K562 (cell line): ENCODE measurements around the gene LYRM7. TPM values are rescaled to one million over a fixed set of nuclear protein-coding genes. Genes with fewer than 3 reads are reported as not detected.

ENCODE experiments used
- ELF1 ChIP-seq: fragments of 200-800 bp; sonication (Bioruptor generic); IDR thresholded peaks from 2 replicates; pipeline ENCODE4 v1.6.1; 2016; ENCODE audit warnings: missing genetic modification characterization, missing compliant biosample characterization
- ETV1 ChIP-seq: fragments of 450-650 bp; conservative IDR thresholded peaks from 2 replicates; pipeline ENCODE4 v1.6.1; 2016; ENCODE audit warnings: missing genetic modification characterization, control low read depth, low read depth, missing compliant biosample characterization
- FOXK1 ChIP-seq: sonication (generic); formaldehyde crosslinking; IDR thresholded peaks from 2 replicates; pipeline ENCODE4 v1.8.0; 2022; ENCODE audit warnings: missing genetic modification reagents, mild to moderate bottlenecking, borderline replicate concordance
- JUNB ChIP-seq: fragments of 450-650 bp; formaldehyde crosslinking; conservative IDR thresholded peaks from 2 replicates; pipeline ENCODE4 v1.4.0; 2020; ENCODE audit warnings: mild to moderate bottlenecking
- KAT7 ChIP-seq: sonication (generic); formaldehyde crosslinking; IDR thresholded peaks from 2 replicates; pipeline ENCODE4 v1.8.0; 2022; ENCODE audit warnings: missing genetic modification reagents, mild to moderate bottlenecking, borderline replicate concordance
- SIRT6 ChIP-seq: IDR thresholded peaks from one replicate; pipeline ENCODE4 v1.6.1; 2012; ENCODE audit warnings: low read depth, mild to moderate bottlenecking, control low read depth, inconsistent platforms, low read length, moderate library complexity
- SPI1 ChIP-seq: IDR thresholded peaks from 2 replicates; pipeline ENCODE4 v1.6.1; 2011; ENCODE audit warnings: low read depth, low read length, control low read depth, borderline replicate concordance
- TCF7 ChIP-seq: sonication (generic); IDR thresholded peaks from 2 replicates; pipeline ENCODE4 v1.6.1; 2016; ENCODE audit warnings: antibody characterized with exemption, borderline replicate concordance
- ZNF124 ChIP-seq: sonication (generic); formaldehyde crosslinking; IDR thresholded peaks from 2 replicates; pipeline ENCODE4 v1.8.1; 2022; ENCODE audit warnings: missing genetic modification reagents
- ZNF316 ChIP-seq: fragments of 450-650 bp; IDR thresholded peaks from 2 replicates; pipeline ENCODE4 v1.6.1; 2016
- polyA plus RNA-seq, 8 experiments: library from polyadenylated mRNA; depleted of rRNA in 4 of 8; stranded (reverse) in 5 of 8; unstranded in 3 of 8; fragments of >200 nt; fragmentation: Nextera tagmentation in 2 of 8; fragmentation: Illumina TruSeq in 1 of 8; extraction: Ambion mirVana in 2 of 8; extraction: Trizol in 1 of 8; gene quantifications; 2 replicates each; pipeline versions ENCODE4 v1.2.1 to v1.2.3, GENCODE V29; 2011 to 2014; ENCODE audit warnings: inconsistent platforms in 1 of 8, missing spikeins in 1 of 8
- total RNA-seq, 7 experiments: library from RNA; depleted of rRNA in 6 of 7; stranded (reverse); fragments of >200 nt in 6 of 7; fragmentation: Illumina TruSeq in 2 of 7; extraction: Trizol in 2 of 7; gene quantifications; 2 replicates each; pipeline versions ENCODE4 v1.2.1 to v1.2.3, GENCODE V29; 2011 to 2021; ENCODE audit warnings: low replicate concordance in 1 of 7
- TF ChIP-seq, protein P1 (sequence below), 2 experiments: fragments of 450-650 bp in 1 of 2; sonication (generic) in 1 of 2; formaldehyde crosslinking in 1 of 2; IDR thresholded peaks; 2 replicates each; pipeline versions ENCODE4 v1.7.1 to v1.9.0; 2016 to 2022; ENCODE audit warnings: inconsistent platforms in 1 of 2, mild to moderate bottlenecking in 1 of 2, missing genetic modification reagents in 1 of 2
- TF ChIP-seq, protein P2 (sequence below): fragments of 450-650 bp; IDR thresholded peaks from 2 replicates; pipeline ENCODE4 v1.6.1; 2018; ENCODE audit not compliant: partially characterized antibody

Gene LYRM7
- total and polyA plus RNA-seq, 9 of the 15 experiments (the other 6 are each of a cell fraction or from before 2014, with no cell fraction given), result 16.2 to 70.1 (median 33.3) TPM

DNA sequence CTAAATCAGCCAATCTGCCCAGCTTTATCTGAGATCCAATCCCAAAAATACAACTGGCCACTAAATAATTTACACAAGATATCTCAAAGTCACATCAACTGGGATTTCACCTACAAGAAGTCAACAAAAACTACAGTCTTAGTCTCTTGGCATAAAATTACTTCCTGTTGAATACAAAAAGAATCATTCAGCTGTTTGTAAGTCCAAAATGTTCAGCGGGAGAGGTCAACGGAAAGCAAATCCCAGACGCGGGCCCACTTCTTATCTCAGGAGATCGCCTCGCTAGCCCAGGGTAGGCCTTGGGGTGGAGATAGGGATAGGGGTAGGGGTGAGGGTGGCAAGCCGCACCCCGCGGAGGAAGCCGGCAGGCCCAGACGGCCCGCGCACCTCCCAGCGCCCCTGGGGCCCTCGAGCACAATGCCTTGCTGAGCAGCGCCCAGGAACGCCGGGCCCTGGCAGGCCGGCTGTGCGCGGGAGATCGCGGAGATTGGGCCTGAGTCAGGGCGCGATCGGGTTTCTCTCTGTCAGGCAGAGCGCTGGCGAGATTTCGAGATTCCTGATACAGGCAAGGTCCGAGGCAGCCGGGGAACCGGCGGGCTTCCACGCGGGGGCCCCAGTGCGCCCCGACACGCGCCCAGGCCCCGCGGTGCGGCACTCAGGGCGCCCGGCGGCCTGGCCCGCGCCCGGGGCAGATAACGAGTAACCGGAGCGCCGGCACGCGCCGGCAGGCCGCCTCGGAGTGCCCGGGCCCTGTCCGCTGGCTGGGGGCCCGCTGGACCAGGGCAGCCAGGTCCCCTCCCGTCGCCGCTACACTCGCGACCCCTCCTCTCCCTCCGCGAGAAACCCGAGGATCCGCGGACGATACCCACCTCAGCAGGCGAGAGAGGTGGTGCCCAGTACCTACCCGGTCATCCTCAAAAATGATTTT lies 6.3 kb upstream of the LYRM7 start (continued):
- TF ChIP-seq, protein P1, sequence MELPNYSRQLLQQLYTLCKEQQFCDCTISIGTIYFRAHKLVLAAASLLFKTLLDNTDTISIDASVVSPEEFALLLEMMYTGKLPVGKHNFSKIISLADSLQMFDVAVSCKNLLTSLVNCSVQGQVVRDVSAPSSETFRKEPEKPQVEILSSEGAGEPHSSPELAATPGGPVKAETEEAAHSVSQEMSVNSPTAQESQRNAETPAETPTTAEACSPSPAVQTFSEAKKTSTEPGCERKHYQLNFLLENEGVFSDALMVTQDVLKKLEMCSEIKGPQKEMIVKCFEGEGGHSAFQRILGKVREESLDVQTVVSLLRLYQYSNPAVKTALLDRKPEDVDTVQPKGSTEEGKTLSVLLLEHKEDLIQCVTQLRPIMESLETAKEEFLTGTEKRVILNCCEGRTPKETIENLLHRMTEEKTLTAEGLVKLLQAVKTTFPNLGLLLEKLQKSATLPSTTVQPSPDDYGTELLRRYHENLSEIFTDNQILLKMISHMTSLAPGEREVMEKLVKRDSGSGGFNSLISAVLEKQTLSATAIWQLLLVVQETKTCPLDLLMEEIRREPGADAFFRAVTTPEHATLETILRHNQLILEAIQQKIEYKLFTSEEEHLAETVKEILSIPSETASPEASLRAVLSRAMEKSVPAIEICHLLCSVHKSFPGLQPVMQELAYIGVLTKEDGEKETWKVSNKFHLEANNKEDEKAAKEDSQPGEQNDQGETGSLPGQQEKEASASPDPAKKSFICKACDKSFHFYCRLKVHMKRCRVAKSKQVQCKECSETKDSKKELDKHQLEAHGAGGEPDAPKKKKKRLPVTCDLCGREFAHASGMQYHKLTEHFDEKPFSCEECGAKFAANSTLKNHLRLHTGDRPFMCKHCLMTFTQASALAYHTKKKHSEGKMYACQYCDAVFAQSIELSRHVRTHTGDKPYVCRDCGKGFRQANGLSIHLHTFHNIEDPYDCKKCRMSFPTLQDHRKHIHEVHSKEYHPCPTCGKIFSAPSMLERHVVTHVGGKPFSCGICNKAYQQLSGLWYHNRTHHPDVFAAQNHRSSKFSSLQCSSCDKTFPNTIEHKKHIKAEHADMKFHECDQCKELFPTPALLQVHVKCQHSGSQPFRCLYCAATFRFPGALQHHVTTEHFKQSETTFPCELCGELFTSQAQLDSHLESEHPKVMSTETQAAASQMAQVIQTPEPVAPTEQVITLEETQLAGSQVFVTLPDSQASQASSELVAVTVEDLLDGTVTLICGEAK (IDR thresholded peaks at IDR 0.05), result peak; percentile 43; the same call in 1 of the 2 replicates
- TF ChIP-seq, protein P1 (CRISPR knock-in tag; IDR thresholded peaks at IDR 0.05), result no peak
- TF ChIP-seq SIRT6 (no peak), SPI1 (no peak), ELF1 (tag) (no peak), ZNF124 (no peak), FOXK1 (no peak; the same call in 1 of the 2 replicates), KAT7 (CRISPR knock-in tag) (no peak), ZNF316 (0 out of 2 replicates have a peak, but pooled peaks have one; percentile 4), TCF7 (no peak), ETV1 (tag) (no peak), JUNB (CRISPR knock-in tag) (no peak)
- TF ChIP-seq, protein P2, sequence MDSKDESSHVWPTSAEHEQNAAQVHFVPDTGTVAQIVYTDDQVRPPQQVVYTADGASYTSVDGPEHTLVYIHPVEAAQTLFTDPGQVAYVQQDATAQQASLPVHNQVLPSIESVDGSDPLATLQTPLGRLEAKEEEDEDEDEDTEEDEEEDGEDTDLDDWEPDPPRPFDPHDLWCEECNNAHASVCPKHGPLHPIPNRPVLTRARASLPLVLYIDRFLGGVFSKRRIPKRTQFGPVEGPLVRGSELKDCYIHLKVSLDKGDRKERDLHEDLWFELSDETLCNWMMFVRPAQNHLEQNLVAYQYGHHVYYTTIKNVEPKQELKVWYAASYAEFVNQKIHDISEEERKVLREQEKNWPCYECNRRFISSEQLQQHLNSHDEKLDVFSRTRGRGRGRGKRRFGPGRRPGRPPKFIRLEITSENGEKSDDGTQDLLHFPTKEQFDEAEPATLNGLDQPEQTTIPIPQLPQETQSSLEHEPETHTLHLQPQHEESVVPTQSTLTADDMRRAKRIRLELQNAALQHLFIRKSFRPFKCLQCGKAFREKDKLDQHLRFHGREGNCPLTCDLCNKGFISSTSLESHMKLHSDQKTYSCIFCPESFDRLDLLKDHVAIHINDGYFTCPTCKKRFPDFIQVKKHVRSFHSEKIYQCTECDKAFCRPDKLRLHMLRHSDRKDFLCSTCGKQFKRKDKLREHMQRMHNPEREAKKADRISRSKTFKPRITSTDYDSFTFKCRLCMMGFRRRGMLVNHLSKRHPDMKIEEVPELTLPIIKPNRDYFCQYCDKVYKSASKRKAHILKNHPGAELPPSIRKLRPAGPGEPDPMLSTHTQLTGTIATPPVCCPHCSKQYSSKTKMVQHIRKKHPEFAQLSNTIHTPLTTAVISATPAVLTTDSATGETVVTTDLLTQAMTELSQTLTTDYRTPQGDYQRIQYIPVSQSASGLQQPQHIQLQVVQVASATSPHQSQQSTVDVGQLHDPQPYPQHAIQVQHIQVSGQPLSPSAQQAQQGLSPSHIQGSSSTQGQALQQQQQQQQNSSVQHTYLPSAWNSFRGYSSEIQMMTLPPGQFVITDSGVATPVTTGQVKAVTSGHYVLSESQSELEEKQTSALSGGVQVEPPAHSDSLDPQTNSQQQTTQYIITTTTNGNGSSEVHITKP, result no peak
